Measurements from ENCODE around the gene TALDO1. TPM values are rescaled to one million over a fixed set of nuclear protein-coding genes. Genes with fewer than 3 reads are reported as not detected.

TALDO1 gene
- total and polyA plus RNA-seq, 3 donors from 2014 or later, result 84.8 to 88.1 (median 86.6) TPM

- no peak overlapping the region for H3K4me3 ChIP-seq
- no peak for TF ChIP-seq POLR2A (IDR thresholded peaks at IDR 0.05)
- no peak for TF ChIP-seq CTCF (IDR thresholded peaks at IDR 0.05)
- intact Hi-C loops (cut with DNase I; ENCODE audit: low total_unique reads), result loop anchor here (10.0 kb wide), 1 partner anchor 167 kb away; no protein-coding TSS in a partner anchor
- no peaks in the 10 kb centered on the region for H3K9me3 ChIP-seq
- H3K4me1 ChIP-seq, result peaks cover 19% of the 10 kb centered on the region
- no peak for DNase-seq
- no peak overlapping the region for H3K27ac ChIP-seq
- WGBS, 2 donors, result 46 to 51% methylated on average over 5 to 31 of the region's 33 CpGs
- no peaks in the 10 kb centered on the region for H3K36me3 ChIP-seq (ENCODE audit: low read depth, missing control alignments)
- H3K27me3 ChIP-seq, result no peaks in the 10 kb centered on the region
These were observed 25.4 kb upstream of the TALDO1 start for GRCh38 chr11:721741-722345.

GRCh38 chr11:722346-722811 lies 24.9 kb upstream of the TALDO1 start:
- Histone ChIP-seq H3K36me3 (ENCODE audit: low read depth, missing control alignments) (no peaks in the 10 kb centered on the region), H3K9me3 (no peaks in the 10 kb centered on the region), H3K4me3 (no peak overlapping the region), H3K27ac (no peak overlapping the region), H3K27me3 (no peaks in the 10 kb centered on the region), H3K4me1 (peaks cover 24% of the 10 kb centered on the region)
- no peak for DNase-seq
- 75 to 95% methylated on average over 4 to 20 of the region's 20 CpGs for WGBS, 2 donors
- no peak for TF ChIP-seq CTCF (IDR thresholded peaks at IDR 0.05)
- no peak for TF ChIP-seq POLR2A (IDR thresholded peaks at IDR 0.05)
- intact Hi-C loops (cut with DNase I; ENCODE audit: low total_unique reads), result loop anchor here (10.0 kb wide), 1 partner anchor 168 kb away; no protein-coding TSS in a partner anchor

GRCh38 chr11:723120-723883 lies 24.0 kb upstream of the TALDO1 start:
- H3K4me1 ChIP-seq, result peaks cover 34% of the 10 kb centered on the region
- H3K27me3 ChIP-seq, result no peaks in the 10 kb centered on the region
- H3K4me3 ChIP-seq, result no peak overlapping the region
- intact Hi-C loops (cut with DNase I; ENCODE audit: low total_unique reads), result loop anchor here (10.0 kb wide), 1 partner anchor 169 kb away; no protein-coding TSS in a partner anchor
- H3K36me3 ChIP-seq (ENCODE audit: low read depth, missing control alignments), result no peaks in the 10 kb centered on the region
- H3K9me3 ChIP-seq, result no peaks in the 10 kb centered on the region
- peak; percentile 62 to 87 (median 75) for TF ChIP-seq CTCF (IDR thresholded peaks at IDR 0.05)
- no peak for TF ChIP-seq POLR2A (IDR thresholded peaks at IDR 0.05)
- DNase-seq, result peak; percentile 62
- 45 to 50% methylated on average over 3 to 8 of the region's 8 CpGs for WGBS, 2 donors
- no peak overlapping the region for H3K27ac ChIP-seq

- TF ChIP-seq CTCF (IDR thresholded peaks at IDR 0.05) (no peak), POLR2A (IDR thresholded peaks at IDR 0.05) (no peak)
- Histone ChIP-seq H3K4me3 (no peak overlapping the region), H3K27me3 (no peaks in the 10 kb centered on the region), H3K9me3 (no peaks in the 10 kb centered on the region), H3K4me1 (peaks cover 40% of the 10 kb centered on the region), H3K36me3 (ENCODE audit: low read depth, missing control alignments) (no peaks in the 10 kb centered on the region), H3K27ac (no peak overlapping the region)
- intact Hi-C loops (cut with DNase I; ENCODE audit: low total_unique reads), result loop anchor here (10.0 kb wide), 1 partner anchor 169 kb away; no protein-coding TSS in a partner anchor
- WGBS, 2 donors, result 81 to 86% methylated on average over 10 to 19 of the region's 19 CpGs
- DNase-seq, result no peak
These were observed 23.1 kb upstream of the TALDO1 start for GRCh38 chr11:724049-724777.

All from testis (tissue), 3 donors.